NCI-H226 (cell line): Measurements from ENCODE around the gene IL1RAPL1.
"Not testable (repeated sequence)": the region's sequence is repeated elsewhere in the genome, so short reads cannot be mapped to it uniquely, and the experiment has no call there.

Experiments used
- DNase-seq: peaks from one replicate; pipeline ENCODE4 v3.0.0-alpha.2; 2015

Gene IL1RAPL1

DNA sequence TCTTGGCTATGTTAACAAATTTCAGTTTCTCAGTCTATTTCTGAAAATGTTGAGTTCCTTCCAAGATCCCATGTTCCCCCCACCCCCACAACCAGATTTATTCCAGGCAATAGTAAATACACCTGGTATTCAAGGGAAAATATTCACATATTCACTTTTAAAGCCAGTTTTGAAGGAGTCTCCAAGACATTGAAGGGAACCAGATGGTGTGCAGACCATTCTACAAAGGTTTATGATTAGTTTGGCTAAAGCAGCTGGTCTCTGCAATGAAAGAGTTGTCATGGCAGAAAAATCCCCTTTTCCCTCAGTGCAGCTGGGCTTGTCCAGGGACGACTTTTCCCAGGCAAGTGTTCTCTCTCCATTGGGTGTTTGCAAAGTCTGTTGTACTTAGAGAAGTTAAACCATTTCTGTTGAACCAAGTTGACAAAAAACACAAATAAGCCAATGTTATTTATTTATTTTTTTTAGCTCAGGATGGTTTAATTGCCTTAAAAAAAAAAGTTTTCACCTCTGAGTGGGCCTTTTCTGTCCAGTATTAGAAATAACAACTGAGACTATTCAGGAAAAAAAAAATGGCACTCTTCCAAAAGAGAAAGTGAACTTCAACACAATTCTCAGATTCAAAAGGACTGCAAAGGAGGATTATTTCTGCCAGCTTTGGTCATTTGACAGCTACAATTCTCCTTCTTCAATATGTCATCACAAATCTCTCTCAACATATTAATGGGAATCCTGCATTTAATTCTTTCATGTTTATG lies 410.6 kb downstream of the IL1RAPL1 start:
- DNase-seq = no peak

DNA sequence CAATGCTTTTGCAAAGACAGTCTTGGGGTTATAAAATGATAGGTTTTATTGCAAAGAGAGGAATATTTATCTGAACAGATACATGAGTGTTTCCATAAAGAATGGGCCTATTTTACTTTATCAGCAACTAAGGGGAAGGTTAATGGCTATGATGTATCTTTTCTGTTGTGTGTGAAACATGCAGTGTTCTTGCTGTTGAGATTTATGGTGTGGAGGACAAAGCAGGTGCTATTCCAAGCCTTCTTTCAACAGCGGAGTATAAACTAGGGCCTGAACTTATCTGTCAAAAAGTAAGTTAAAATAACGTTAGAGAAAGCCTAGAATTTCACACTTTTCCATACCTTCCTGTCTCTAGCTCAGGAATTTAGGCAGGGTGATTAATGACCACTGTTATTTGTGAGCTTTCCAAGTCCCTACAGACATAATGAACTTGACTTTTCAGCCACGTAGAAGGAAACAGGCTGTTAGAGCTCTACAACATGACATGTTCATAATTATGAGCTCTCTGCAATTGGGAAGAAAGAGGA lies 411.4 kb downstream of the IL1RAPL1 start:
- DNase-seq = no peak

DNA sequence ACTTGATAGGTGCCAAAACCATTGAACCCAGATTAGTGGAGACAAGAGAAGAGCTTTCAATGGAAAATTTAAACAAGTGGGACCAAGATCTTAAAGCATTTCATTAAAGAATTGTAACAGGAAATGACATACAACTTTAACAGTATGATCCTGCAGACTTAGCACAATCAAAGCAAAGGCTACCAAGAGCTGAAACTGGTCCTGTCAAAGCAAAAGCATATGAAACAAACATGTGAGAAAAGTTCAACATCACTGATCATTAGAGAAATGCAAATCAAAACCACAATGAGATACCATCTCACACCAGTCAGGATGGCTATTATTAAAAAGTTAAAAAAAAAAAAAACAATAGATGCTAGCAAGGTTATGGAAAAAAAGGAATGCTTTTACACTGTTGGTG lies 425.6 kb downstream of the IL1RAPL1 start:
- no peak for DNase-seq

DNA sequence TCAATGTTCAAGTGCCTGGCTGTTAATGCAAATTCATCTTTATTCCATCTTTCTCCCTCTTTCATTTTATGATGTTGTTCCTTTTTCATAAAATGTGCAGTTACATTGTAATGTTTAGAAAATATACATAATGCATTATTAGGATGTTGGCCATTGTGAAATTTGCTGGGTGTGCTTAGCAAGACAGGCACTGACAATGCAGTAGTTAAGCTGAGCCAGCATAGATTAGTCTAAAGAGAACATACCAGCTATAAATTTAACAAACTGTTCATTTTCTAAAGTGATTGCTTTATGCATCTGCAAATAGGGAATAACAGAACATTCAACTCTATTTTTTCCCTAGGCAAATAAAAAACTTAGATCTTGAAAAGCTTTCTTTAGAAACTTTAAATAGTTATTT lies 436.0 kb downstream of the IL1RAPL1 start:
- no peak for DNase-seq

DNA sequence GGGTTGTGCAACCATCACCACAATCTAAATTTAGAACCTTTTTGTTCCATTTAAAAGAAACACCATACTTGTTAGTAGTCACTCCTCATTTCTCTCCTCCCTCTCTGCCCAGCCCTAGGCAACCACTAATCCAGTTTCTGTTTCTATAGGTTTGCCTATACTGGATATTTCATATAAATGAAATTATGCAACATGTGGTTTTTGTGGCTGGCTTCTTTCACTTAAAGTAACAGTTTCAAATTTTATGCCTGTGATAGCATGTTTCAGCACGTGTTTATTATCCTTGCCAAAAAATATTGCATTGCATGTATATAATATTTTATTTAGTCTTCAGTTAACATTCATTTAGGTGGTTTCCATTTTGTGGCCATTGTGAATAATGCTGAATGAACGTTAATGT lies 437.6 kb downstream of the IL1RAPL1 start:
- peak; percentile 25 for DNase-seq

DNA sequence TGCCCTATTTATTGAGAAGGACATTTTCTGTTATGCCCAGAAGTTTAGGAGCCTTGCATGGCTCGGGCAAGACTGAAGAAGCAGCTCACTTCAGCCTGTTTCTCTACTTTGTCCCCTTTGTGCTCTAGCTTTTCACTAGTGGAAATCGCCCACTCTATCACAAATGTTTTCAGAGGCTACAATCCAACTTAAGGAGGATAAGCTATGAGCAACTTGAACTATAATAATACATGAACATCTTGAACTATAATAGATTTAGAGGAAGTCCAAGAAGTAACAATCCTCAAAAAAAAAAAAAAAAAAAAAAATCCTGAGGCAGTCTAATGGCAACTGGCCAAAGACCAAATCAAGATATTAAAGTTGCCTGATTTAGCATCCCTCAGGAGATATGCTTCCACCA lies 452.3 kb downstream of the IL1RAPL1 start:
- DNase-seq = no peak

DNA sequence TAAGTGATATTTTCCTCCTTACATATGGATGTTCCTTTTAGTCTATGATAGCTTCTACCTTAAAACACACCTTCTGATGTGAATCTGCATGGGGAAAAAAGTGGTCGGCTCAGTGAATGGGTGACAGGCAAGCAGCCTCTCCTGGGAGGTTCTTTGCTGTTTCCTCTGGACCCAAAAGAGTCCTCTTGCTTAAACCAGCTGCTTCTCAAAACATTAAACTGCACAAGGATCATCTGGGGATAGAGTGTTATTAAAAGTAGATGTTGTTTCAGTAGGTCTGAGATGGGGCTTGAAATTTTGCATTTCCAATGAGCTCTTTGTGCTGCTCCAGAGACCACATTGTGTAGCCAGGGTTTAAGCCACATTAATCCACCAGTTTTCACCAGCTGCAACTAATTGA lies 452.9 kb downstream of the IL1RAPL1 start:
- DNase-seq = no peak

DNA sequence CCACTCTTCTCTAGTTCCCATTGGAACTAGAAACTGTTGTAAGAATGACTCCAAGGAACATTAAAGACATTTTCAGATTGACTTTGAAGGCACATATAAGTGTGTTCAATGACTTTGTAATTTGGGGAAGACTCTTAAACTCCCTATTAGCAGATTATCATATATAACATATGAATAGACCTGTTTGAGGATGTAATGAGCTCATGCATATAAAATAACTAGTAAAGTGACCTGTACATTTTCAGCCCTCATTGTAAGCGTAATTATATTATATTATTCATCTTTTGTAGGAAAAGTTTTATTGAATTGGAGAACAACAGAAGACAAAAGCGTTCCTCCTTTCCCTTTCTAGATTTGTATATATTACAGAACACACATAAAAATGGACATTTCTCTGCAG lies 455.1 kb downstream of the IL1RAPL1 start:
- DNase-seq = no peak

DNA sequence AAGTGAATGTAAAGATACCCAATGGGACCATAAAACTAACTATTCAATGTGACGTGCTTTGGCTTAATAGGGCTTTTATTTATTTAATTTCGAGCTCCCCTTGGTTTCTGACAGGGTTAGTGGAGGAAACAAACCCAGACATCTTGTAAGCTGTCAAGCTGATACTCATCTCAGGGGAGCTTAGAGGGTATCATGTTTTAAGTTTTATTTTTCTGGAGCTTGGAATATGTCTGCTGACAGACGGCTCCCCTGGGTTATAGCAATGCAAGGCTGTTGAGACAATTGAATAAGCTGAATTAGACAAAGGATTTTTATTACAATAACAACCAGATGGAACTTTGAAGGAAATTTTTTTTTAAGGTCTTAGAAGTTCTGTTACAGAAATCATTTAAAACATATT lies 456.5 kb downstream of the IL1RAPL1 start:
- DNase-seq = no peak

DNA sequence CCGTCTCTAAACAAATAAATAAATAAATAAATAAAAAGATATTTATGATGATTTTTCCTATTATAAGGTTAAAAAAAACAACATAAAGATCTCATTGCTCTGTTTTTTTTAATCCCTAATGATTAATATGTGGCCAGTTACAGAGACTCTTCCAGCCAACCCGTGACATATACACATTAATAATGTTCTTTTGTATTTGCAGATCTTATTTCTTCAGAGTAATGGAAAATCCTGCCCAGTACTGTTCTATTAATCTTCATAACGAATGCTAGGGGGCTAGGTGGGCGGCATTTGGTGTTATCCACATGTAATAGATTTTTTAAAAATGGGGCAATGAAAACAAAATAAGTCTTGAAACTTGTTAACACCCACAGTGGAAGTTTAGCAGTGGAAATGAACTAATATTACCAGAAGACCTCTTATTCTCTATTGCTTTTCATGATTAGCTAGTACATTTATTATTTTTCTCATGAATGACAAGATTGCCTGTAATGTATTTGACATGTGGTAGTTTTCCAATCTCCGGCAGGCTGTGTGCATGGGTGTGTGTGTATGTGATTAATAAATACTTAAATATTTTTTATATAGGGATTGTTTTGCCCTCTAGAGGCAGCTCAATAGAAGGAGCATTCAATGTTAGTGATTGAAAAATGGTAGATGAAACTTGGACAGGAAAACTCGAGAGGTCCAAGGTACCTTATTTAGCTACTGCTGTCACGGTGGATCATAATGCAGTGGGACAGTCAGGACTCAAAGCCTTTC lies 457.4 kb downstream of the IL1RAPL1 start:
- no peak for DNase-seq

DNA sequence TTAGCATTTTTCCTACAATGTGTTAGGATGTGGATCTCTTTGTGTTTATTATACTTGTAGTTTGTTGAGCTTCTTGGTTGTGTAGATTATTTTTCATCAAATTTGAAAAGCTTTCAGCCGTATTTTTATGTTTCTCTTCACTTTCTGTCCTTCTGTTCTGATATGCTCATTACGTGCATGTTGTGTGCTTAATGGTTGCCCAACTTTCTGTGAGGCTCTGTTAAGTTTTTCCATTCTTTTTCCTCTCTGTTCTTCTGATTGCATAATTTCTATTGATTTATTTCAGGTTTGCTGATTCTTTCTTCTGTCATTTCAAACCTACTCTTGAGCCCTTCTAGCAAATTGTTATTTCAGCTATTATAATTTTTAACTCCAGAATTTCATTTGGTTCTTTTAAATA lies 478.2 kb downstream of the IL1RAPL1 start:
- DNase-seq = no peak

DNA sequence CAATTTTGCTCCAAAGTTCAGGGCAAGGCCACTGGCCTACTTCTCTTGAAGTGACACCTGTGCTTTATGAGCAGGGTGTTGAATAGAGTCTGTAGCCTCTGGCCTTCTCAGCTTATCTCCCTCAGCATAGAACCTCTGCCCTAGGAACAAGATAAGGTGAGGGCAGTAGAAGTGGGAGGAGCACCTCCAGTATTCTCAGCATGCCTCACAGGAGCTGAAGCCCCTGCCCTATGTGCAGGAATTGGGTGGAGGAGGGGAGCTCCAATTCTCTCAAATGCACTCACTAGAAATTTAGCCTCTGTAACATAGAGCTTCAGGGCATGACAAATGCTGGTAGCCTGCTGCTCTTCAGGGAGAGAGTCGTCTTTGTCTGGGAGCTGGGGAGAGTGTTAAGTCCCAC lies 479.3 kb downstream of the IL1RAPL1 start:
- DNase-seq = no peak

DNA sequence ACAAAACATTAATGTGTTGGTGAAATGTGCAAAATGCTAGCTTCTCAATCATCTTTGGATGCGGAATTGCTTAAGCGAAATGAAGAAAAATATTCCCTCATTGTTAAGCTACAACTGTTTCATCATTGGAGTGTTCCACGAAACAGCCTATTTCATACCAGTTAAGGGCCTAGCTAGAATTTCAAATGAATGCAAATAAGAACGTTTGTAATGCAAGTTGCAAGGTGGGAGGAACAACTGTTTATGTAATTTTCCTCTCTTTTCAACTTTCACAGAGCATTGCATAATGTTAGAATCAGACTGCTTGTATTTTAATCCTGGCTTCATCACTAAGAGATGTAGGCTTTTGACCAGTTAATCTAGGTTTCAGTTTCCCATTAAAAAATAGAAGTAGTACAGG lies 480.1 kb downstream of the IL1RAPL1 start:
- no peak for DNase-seq

DNA sequence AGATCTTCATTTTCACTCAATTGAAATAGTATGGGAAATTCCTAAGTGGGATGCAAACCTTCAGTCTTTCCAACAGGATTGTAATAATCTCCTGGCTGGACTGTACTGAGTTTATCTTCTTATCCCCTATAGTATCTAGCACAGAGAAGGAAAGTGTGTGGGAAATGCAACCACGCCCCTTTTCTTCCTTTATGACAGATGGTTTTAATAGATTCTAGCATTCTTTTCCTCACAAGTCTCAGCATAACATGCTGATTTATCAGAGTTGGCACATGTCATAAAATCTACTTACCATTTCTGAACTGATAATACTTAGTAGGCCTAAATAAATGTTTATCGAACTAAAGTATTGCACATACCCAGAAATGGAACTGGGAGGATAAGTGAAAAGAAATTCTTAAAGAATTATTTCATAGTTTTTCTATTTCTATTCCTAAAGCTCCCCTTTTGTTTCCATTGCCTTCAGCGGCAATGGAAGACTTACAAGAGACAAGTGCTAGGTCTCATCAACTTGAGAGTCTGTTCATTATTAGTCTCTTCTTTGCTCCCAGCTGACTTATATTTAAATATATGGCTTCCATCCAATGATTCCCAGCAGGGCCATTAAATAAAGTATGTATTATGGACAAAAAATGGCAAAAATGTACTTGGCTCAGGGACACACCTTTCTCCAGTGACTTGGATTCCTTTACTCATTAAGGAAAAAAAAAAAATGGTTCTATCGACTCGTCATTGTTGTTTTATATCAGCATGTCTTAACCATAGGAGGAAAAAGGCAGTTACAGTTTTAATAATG lies 484.5 kb downstream of the IL1RAPL1 start:
- DNase-seq = peak; percentile 13

DNA sequence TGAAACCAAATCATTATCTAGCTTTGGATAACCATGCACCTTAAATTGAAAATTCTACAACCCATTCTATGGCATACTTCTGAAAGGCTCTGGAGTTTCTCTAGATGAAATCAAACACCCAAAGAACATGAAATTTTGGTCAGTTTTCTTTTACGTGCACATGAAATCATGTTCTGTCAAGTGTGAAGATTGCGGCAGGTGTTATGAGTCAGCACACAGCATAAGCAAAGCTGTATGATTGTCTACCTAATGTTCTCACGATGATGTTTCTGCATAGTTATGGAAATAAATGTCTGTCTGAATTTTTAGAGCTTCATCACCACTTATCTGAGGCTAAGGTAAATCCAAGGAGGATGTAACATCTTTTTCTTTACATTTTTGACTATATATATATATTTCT lies 495.3 kb downstream of the IL1RAPL1 start:
- no peak for DNase-seq

DNA sequence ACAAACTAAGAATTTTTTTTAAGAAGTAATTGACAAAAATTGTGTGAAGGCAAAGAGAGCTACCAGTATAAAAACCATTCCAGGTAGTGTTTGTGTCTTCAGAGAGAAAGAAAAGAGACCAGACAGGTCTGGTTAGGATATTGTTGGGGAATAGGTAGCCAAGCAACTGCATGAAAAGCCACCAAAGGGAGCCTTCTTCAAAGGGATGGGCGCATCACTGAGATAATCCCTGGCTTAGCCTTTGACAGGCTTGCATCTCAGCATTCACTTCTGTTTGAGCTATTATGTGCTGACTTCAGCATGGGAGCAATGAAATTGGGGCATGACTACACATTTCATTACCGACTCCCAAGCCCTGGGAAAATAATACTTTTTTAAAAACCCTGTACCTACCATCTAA lies 496.6 kb downstream of the IL1RAPL1 start:
- DNase-seq = no peak

DNA sequence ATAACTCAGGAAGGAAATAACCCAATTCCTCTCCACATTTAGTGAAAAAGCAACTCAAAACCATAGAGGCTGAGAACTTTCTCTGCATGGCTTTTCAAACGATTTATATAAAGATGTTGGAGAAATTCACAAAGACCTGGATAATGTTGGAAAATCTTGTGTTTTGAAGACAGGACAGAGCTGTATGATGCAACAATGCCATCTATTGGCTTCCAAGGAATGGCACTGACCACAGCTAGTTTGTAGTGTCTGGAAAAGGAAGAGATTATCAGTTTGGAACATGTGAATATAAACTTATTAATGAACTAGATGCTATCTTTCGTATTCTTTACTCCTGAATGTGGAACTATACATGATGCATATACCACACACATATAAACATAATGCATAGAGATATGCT lies 503.6 kb downstream of the IL1RAPL1 start:
- DNase-seq = peak; percentile 2

DNA sequence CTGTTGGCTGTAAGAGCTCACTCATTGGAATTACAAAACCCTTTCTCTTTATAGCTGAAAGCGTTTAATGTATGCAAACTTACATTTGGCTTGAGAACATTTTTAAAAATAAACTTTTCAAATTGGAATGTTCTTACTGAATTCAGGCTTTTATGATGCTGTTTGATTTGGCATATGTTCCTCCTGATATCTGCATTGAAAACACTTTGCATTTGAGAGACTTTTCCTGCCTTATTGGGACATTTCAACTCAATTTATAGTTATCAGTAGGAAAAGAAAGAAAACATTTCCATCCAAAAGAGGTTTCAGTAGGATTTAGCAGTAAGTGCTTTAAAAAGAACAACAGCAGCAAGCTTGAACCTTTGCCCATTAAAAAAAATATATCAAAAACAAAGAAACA lies 520.0 kb downstream of the IL1RAPL1 start:
- DNase-seq = no peak

DNA sequence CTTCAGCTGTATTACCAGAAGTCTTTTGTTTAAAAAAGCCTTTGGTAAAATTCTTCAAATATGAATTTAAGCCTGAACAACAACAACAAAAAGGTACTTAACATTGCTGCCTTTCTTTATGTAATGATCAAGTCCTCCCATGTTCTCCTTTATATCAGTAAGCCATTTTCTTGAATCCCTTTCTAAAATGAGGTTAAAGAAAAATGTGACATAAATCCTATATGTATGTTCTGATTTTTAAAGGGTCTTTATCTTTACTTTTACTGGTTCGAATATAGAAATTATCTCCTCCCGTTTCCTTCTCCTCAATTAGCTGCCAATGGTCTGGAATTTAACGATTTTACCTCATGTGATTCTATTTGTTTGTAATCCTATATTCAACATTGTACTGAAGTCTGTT lies 522.8 kb downstream of the IL1RAPL1 start:
- DNase-seq = no peak

DNA sequence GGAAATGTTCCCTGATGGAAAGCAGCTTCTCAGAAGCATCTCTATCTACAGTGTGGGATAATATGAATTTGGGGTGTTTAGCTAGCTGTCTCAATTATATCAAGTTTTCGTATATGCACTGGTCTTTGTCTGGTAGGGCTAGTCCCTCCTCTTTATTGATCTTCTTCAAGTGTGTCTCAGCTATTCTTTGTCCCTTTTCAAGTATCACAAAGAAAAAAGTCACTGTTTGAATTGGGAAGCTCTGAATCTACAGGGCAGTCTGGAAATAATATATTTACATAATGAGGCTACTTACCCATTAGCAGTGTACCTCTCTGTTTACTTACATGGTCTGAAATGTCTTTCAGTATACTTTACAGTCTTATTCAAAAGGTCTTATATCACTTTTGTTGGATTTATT lies 526.0 kb downstream of the IL1RAPL1 start:
- DNase-seq = no peak

DNA sequence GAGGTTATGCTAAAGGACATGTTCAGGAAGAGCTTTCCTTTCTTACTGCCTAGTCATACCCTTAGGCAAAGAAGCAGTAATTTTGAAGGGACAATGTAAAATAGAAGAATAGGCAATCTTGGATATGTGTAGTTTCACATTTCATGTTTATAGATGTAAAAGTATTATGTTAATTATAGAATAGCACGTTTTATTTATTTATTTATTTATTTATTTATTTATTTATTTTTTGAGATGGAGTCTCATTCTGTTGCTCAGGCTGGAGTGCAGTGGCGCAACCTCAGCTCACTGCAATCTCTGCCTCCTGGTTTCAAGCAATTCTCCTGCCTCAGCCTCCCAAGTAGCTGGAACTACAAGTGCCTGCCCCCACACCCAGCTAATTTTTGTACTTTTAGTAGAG lies 535.6 kb downstream of the IL1RAPL1 start:
- not testable (repeated sequence) for DNase-seq

DNA sequence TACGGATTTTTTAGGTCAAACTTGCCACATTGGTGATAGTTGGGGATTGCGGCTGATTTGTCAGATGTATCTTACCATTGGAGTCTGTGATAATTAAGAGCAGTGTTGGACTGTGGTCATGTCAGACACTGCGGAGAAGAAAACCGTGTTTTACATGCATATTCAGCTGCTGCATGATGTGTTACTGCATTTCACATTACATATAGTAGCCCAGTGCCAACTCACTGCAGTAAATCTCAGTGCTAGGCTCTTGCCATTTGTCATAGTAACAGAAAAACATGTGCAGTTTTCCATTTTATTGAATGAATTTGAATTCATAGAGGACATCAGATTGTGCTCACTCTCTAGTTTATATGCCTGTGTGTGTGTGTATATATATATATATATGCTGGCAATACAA lies 543.7 kb downstream of the IL1RAPL1 start:
- DNase-seq = no peak

DNA sequence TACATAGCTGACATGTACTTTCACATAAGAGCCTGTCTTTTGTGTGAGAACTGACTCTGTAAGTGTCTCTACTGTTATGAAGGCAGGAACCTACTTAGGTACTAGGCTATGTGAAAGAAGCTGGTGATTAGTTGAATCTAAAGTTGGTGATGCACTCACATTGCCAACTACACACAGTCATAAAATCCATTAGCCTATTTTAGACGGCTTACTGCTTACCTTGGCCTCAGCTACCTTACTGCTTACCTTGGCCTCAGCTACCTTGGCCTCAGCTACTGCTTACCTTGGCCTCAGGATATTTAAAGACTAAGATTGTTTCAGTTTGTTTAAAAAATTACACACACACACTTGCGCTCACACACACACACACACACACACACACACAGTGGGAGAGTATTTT lies 549.7 kb downstream of the IL1RAPL1 start:
- no peak for DNase-seq

DNA sequence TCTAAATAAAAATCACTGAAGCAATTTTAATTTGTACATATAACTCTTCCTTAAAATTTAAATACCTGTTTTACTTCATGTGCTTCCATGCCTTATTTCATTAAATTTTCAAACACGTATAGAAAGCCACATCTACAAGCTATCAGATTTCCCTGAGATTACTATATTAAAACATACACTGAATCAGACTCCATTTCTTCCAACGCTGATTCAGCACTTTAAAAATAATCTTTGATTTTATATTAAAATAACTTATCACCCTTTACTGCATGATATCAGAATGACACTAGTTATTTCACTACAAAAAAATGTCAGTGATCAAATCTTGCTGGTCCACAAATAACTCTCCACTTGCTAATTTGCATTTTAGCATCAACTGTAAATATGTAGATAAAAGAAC lies 550.8 kb downstream of the IL1RAPL1 start:
- no peak for DNase-seq
